HG03571 (cell line): ENCODE data around the gene SUCLG1.

Experiments
- ATAC-seq: cut with Tn5 transposase; IDR thresholded peaks from one replicate; pipeline ENCODE4 v1.9.1; 2021; ENCODE audit not compliant: unreplicated experiment

SUCLG1 gene

GRCh38 chr2:84467389-84467788 is 8.3 kb upstream of the SUCLG1 start:
- no peak for ATAC-seq

GRCh38 chr2:84461310-84461709 is 2.2 kb upstream of the SUCLG1 start:
- ATAC-seq: no peak

- ATAC-seq: no peak
Observed at GRCh38 chr2:84460670-84461069, 1.6 kb upstream of the SUCLG1 start.

GRCh38 chr2:84459944-84460429 is 907 bp upstream of the SUCLG1 start:
- ATAC-seq: no peak

GRCh38 chr2:84458551-84459017 is 496 bp downstream of the SUCLG1 start:
- ATAC-seq: peak; percentile 24

GRCh38 chr2:84457686-84458085 is 1.4 kb downstream of the SUCLG1 start:
- no peak for ATAC-seq

- no peak for ATAC-seq
Observed at GRCh38 chr2:84456156-84456555, 2.9 kb downstream of the SUCLG1 start.

GRCh38 chr2:84454581-84454980 is 4.5 kb downstream of the SUCLG1 start:
- ATAC-seq: no peak

GRCh38 chr2:84452624-84453023 is 6.5 kb downstream of the SUCLG1 start:
- no peak for ATAC-seq

- no peak for ATAC-seq
Observed at GRCh38 chr2:84451579-84451978, 7.5 kb downstream of the SUCLG1 start.

GRCh38 chr2:84450288-84451227 is 8.5 kb downstream of the SUCLG1 start:
- ATAC-seq: no peak

- no peak for ATAC-seq
Observed at GRCh38 chr2:84449711-84450110, 9.4 kb downstream of the SUCLG1 start.

- ATAC-seq: no peak
Observed at GRCh38 chr2:84449055-84449454, 10.0 kb downstream of the SUCLG1 start.

GRCh38 chr2:84443477-84443876 is 15.6 kb downstream of the SUCLG1 start:
- ATAC-seq: no peak

GRCh38 chr2:84442888-84443287 is 16.2 kb downstream of the SUCLG1 start:
- no peak for ATAC-seq

GRCh38 chr2:84441505-84441904 is 17.6 kb downstream of the SUCLG1 start:
- no peak for ATAC-seq

GRCh38 chr2:84441036-84441435 is 18.0 kb downstream of the SUCLG1 start:
- no peak for ATAC-seq

GRCh38 chr2:84435345-84436025 is 23.6 kb downstream of the SUCLG1 start:
- ATAC-seq: no peak

GRCh38 chr2:84429328-84429727 is 29.8 kb downstream of the SUCLG1 start:
- no peak for ATAC-seq

GRCh38 chr2:84427235-84428138 is 31.6 kb downstream of the SUCLG1 start:
- no peak for ATAC-seq

GRCh38 chr2:84425310-84425709 is 33.8 kb downstream of the SUCLG1 start:
- ATAC-seq: no peak
